Thoracic aorta (tissue), 2 donors: ENCODE data around the gene PDLIM7. TPM values are rescaled to one million over a fixed set of nuclear protein-coding genes. Genes with fewer than 3 reads are reported as not detected.
"Not testable (repeated sequence)": the region's sequence is repeated elsewhere in the genome, so short reads cannot be mapped to it uniquely, and the experiment has no call there.

ENCODE experiments used
- ATAC-seq: fragments of 150-250 bp; one replicate; pipeline ENCODE4 v1.8.0; 2017; ENCODE audit warnings: low read depth; ENCODE audit not compliant: insufficient number of reproducible peaks, low FRiP score
- DNase-seq: peaks from one replicate; pipeline ENCODE4 v3.0.0-alpha.2; 2020; ENCODE audit warnings: low spot score
- H3K27ac ChIP-seq, 2 donors: fragments of 200-600 bp; sonication (generic); 1 replicate in 1 of 2; 2 replicates in 1 of 2; pipeline ENCODE4 v1.5.1; 2016; ENCODE audit warnings: mild to moderate bottlenecking in 2 of 2, moderate library complexity in 2 of 2
- H3K27me3 ChIP-seq: fragments of 200-600 bp; sonication (generic); replicated peaks from 2 replicates; pipeline ENCODE4 v1.6.0; 2016; ENCODE audit warnings: mild to moderate bottlenecking; ENCODE audit not compliant: insufficient read depth
- H3K36me3 ChIP-seq: fragments of 200-600 bp; sonication (generic); one replicate; pipeline ENCODE4 v1.5.1; 2016
- H3K4me1 ChIP-seq, 2 donors: fragments of 200-600 bp; sonication (generic); 1 replicate in 1 of 2; 2 replicates in 1 of 2; pipeline versions ENCODE4 v1.5.1 to v1.6.0; 2016; ENCODE audit warnings: low read depth in 2 of 2, mild to moderate bottlenecking in 1 of 2; ENCODE audit not compliant: control insufficient read depth in 1 of 2
- H3K4me3 ChIP-seq: fragments of 200-600 bp; sonication (generic); 2 replicates; pipeline ENCODE4 v1.5.1; 2016; ENCODE audit warnings: mild to moderate bottlenecking
- H3K9me3 ChIP-seq: fragments of 200-600 bp; sonication (generic); 2 replicates; pipeline ENCODE4 v1.5.1; 2016
- CTCF ChIP-seq: fragments of 200-600 bp; sonication (generic); IDR thresholded peaks from one replicate; pipeline ENCODE4 v1.5.1; 2019; ENCODE audit warnings: antibody characterized with exemption
- total RNA-seq, 2 donors: library from RNA; depleted of rRNA; stranded (reverse); fragments of >200 nt; gene quantifications; one replicate each; pipeline versions ENCODE4 v1.1.0 to v1.2.3, GENCODE V29; 2016

Gene PDLIM7
- total RNA-seq, 2 donors from 2014 or later, result 626 to 891 TPM

GRCh38 chr5:177535125-177535524, 37.7 kb upstream of the PDLIM7 start:
- no peaks in the 10 kb centered on the region for H3K27me3 ChIP-seq
- DNase-seq (no peak), ATAC-seq (no peak)
- H3K9me3 ChIP-seq, result no peaks in the 10 kb centered on the region
- no peak overlapping the region for H3K4me3 ChIP-seq
- no peak for TF ChIP-seq CTCF
- H3K36me3 ChIP-seq, result peaks cover 47% of the 10 kb centered on the region
- peaks cover 42 to 61% of the 10 kb centered on the region in 2 donors for H3K4me1 ChIP-seq
- peak overlapping the region; percentile 35 to 51 for H3K27ac ChIP-seq

DNA sequence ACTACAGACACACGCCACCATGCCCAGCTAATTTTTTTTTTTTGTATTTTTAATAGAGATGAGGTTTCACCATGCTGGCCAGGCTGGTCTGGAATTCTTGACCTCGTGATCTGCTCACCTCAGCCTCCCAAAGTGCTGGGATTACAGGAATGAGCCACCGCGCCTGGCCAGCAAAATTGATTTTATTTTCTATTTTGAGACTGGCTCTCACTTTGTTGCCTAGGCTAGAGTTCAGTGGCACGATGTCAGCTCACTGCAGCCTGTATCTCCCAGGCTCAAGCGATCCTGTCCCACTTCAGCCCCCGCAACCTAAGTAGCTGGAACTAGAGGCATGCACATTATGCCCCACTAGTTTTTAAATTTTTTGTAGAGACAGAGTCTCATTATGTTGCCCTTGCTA, 37.0 kb upstream of the PDLIM7 start:
- peak overlapping the region; percentile 35 to 51 for H3K27ac ChIP-seq
- H3K9me3 ChIP-seq, result not testable (repeated sequence)

GRCh38 chr5:177531209-177531940, 34.0 kb upstream of the PDLIM7 start:
- ATAC-seq, result no peak
- H3K9me3 ChIP-seq, result no peaks in the 10 kb centered on the region
- peaks cover 14 to 25% of the 10 kb centered on the region in 2 donors for H3K4me1 ChIP-seq
- peaks cover 59% of the 10 kb centered on the region for H3K36me3 ChIP-seq
- H3K27ac ChIP-seq, result no peak overlapping the region
- DNase-seq, result no peak
- TF ChIP-seq CTCF, result no peak
- H3K27me3 ChIP-seq, result no peaks in the 10 kb centered on the region
- no peak overlapping the region for H3K4me3 ChIP-seq

More for the DNA sequence above, 37.0 kb upstream of the PDLIM7 start:
- Histone ChIP-seq H3K4me1 (peaks cover 41 to 54% of the 10 kb centered on the region in 2 donors), H3K36me3 (peaks cover 53% of the 10 kb centered on the region)
- not testable (repeated sequence) for H3K4me3 ChIP-seq, ATAC-seq, H3K27me3 ChIP-seq, DNase-seq

- H3K27me3 ChIP-seq, result no peaks in the 10 kb centered on the region
- H3K9me3 ChIP-seq, result no peaks in the 10 kb centered on the region
- ATAC-seq (no peak), DNase-seq (no peak)
- H3K36me3 ChIP-seq, result peaks cover 62% of the 10 kb centered on the region
- H3K4me3 ChIP-seq, result no peak overlapping the region
- H3K27ac ChIP-seq, result no peak overlapping the region
- no peak for TF ChIP-seq CTCF
- peaks cover 7 to 18% of the 10 kb centered on the region in 2 donors for H3K4me1 ChIP-seq
Measured at GRCh38 chr5:177530638-177531037, 33.2 kb upstream of the PDLIM7 start.

GRCh38 chr5:177529247-177530203, 32.1 kb upstream of the PDLIM7 start:
- Histone ChIP-seq H3K36me3 (peaks cover 67% of the 10 kb centered on the region), H3K27ac (no peak overlapping the region), H3K4me3 (no peak overlapping the region), H3K27me3 (no peaks in the 10 kb centered on the region), H3K4me1 (peaks cover 0 to 7% of the 10 kb centered on the region in 2 donors), H3K9me3 (no peaks in the 10 kb centered on the region)
- TF ChIP-seq CTCF, result no peak
- DNase-seq, result no peak
- no peak for ATAC-seq
